HCT116 (cell line): ENCODE data around the gene MAN2C1. TPM values are rescaled to one million over a fixed set of nuclear protein-coding genes. Genes with fewer than 3 reads are reported as not detected.

Experiments used
- ATAC-seq: fragments of 200-7000 bp; cut with Tn5 transposase; 2 replicates; pipeline ENCODE4 v1.9.1; 2020; ENCODE audit warnings: mild to moderate bottlenecking, moderate library complexity
- BruUV-seq: library from RNA; stranded (reverse); fragments of 400-500 nt; replicated peaks from 2 replicates; lab custom pipeline; 2021; lab: Mats Ljungman, UMichigan
- CTCF ChIA-PET: fragments of 300-600 bp; sonication (Branson Sonifier 250); formaldehyde crosslinking; loops from one replicate; lab custom pipeline; 2021; ENCODE audit warnings: antibody characterized with exemption; lab: Charles Lee
- POLR2A ChIA-PET: fragments of 300-600, 350-600 bp; sonication (Branson Sonifier 250); formaldehyde crosslinking; loops from one replicate; lab custom pipeline; 2021; ENCODE audit warnings: antibody characterized with exemption; lab: Charles Lee
- RAD21 ChIA-PET, 2 experiments: fragments of 300-600 bp; sonication (Branson Sonifier 250); formaldehyde crosslinking; loops; one replicate each; lab custom pipeline; 2023; ENCODE audit warnings: low total read pairs in 2 of 2; ENCODE audit not compliant: uncharacterized antibody in 2 of 2, unreplicated experiment in 2 of 2, low non-redundant PET in 1 of 2; lab: Charles Lee
- DNase-seq: peaks from one replicate; pipeline ENCODE4 v3.0.0-alpha.2; 2010; ENCODE audit warnings: low read depth, low spot score
- H2AFZ ChIP-seq: fragments of 200-600 bp; shearing (Covaris generic), sonication (generic); 2 replicates; pipeline ENCODE4 v1.6.1; 2017; ENCODE audit warnings: low read depth, mixed run types, mixed read lengths, antibody characterized with exemption, low read length; ENCODE audit not compliant: poor library complexity, severe bottlenecking
- H3K27ac ChIP-seq: 2 replicates; pipeline ENCODE4 v1.5.1; 2012; ENCODE audit warnings: low read depth, low read length
- H3K27me3 ChIP-seq: fragments of 200-600 bp; sonication (generic); 2 replicates; pipeline ENCODE4 v1.6.1; 2016; ENCODE audit warnings: mixed run types, low read length, mixed read lengths; ENCODE audit not compliant: insufficient read depth
- H3K36me3 ChIP-seq, 2 experiments: fragments of 200-500 bp in 1 of 2; fragments of 200-600 bp in 1 of 2; sonication (Bioruptor generic) in 1 of 2; sonication (generic) in 1 of 2; 2 replicates each; pipeline versions ENCODE4 v1.5.1 to v1.6.1; 2014 to 2016; ENCODE audit warnings: low read length in 2 of 2, inconsistent platforms in 1 of 2, mixed read lengths in 1 of 2, mixed run types in 1 of 2; ENCODE audit not compliant: insufficient read depth in 2 of 2, control insufficient read depth in 1 of 2
- H3K4me1 ChIP-seq, 2 experiments: fragments of 200-600 bp in 1 of 2; sonication (generic) in 1 of 2; 2 replicates each; pipeline versions ENCODE4 v1.5.1 to v1.6.1; 2012 to 2017; ENCODE audit warnings: low read length in 2 of 2, inconsistent platforms in 1 of 2, mild to moderate bottlenecking in 1 of 2, mixed read lengths in 1 of 2, mixed run types in 1 of 2, moderate library complexity in 1 of 2; ENCODE audit not compliant: insufficient read depth in 2 of 2, control insufficient read depth in 1 of 2
- H3K4me2 ChIP-seq: fragments of 200-600 bp; sonication (generic); 2 replicates; pipeline ENCODE4 v1.6.1; 2017; ENCODE audit warnings: mixed run types, low read length, mixed read lengths
- H3K4me3 ChIP-seq, 2 experiments: fragments of 200-600 bp in 1 of 2; sonication (generic) in 1 of 2; replicated peaks in 1 of 2; 2 replicates each; pipeline ENCODE4 v1.5.1; 2011 to 2016; ENCODE audit warnings: low read length in 2 of 2, control low read depth in 1 of 2, low read depth in 1 of 2, mild to moderate bottlenecking in 1 of 2, mixed read lengths in 1 of 2, mixed run types in 1 of 2
- H3K79me2 ChIP-seq: fragments of 200-600 bp; sonication (generic); 2 replicates; pipeline ENCODE4 v1.6.1; 2017; ENCODE audit warnings: mild to moderate bottlenecking, mixed run types, low read length, moderate library complexity, mixed read lengths; ENCODE audit not compliant: insufficient read depth
- H3K9ac ChIP-seq: fragments of 200-600 bp; sonication (generic); 2 replicates; pipeline ENCODE4 v1.6.1; 2016; ENCODE audit warnings: low read length, mixed read lengths
- H3K9me2 ChIP-seq: fragments of 200-600 bp; sonication (generic), shearing (Covaris generic); 2 replicates; pipeline ENCODE4 v1.6.1; 2017; ENCODE audit warnings: mixed run types, mild to moderate bottlenecking, moderate library complexity; ENCODE audit not compliant: insufficient read depth
- H3K9me3 ChIP-seq, 2 experiments: fragments of 200-500 bp in 1 of 2; fragments of 200-600 bp in 1 of 2; sonication (Bioruptor generic) in 1 of 2; sonication (generic) in 1 of 2; 2 replicates each; pipeline ENCODE4 v1.6.1; 2014 to 2017; ENCODE audit warnings: low read length in 2 of 2, mixed read lengths in 2 of 2, inconsistent platforms in 1 of 2, low read depth in 1 of 2, mild to moderate bottlenecking in 1 of 2, mixed run types in 1 of 2, moderate library complexity in 1 of 2; ENCODE audit not compliant: control insufficient read depth in 1 of 2, insufficient read depth in 1 of 2
- H4K20me1 ChIP-seq: fragments of 200-600 bp; sonication (generic), shearing (Covaris generic); 2 replicates; pipeline ENCODE4 v1.6.1; 2017; ENCODE audit warnings: mixed run types, mild to moderate bottlenecking, moderate library complexity; ENCODE audit not compliant: insufficient read depth
- CBX3 ChIP-seq: IDR thresholded peaks from 2 replicates; pipeline ENCODE4 v1.6.1; 2012; ENCODE audit warnings: low read depth
- CEBPB ChIP-seq: IDR thresholded peaks from 2 replicates; pipeline ENCODE4 v1.6.1; 2012; ENCODE audit warnings: low read depth
- ELF1 ChIP-seq: IDR thresholded peaks from 2 replicates; pipeline ENCODE4 v1.6.1; 2012; ENCODE audit warnings: low read depth, borderline replicate concordance
- EZH2 ChIP-seq: fragments of 200-600 bp; sonication (generic); IDR thresholded peaks from 2 replicates; pipeline ENCODE4 v1.6.1; 2017; ENCODE audit warnings: antibody characterized with exemption, mixed run types
- FOSL1 ChIP-seq: IDR thresholded peaks from 2 replicates; pipeline ENCODE4 v1.6.1; 2012; ENCODE audit warnings: low read depth
- JUND ChIP-seq: IDR thresholded peaks from 2 replicates; pipeline ENCODE4 v1.6.1; 2012
- MAX ChIP-seq: IDR thresholded peaks from 2 replicates; pipeline ENCODE4 v1.6.1; 2012
- POLR2A ChIP-seq: IDR thresholded peaks from 2 replicates; pipeline ENCODE4 v1.7.0; 2011; ENCODE audit warnings: borderline replicate concordance; ENCODE audit not compliant: insufficient read depth, insufficient read length; ENCODE audit errors: extremely low read depth
- POLR2AphosphoS5 ChIP-seq: IDR thresholded peaks from 2 replicates; pipeline ENCODE4 v1.6.1; 2011; ENCODE audit warnings: mild to moderate bottlenecking, low read depth, low read length, moderate library complexity
- SIN3A ChIP-seq: IDR thresholded peaks from 2 replicates; pipeline ENCODE4 v1.6.1; 2012; ENCODE audit warnings: low read depth
- SP1 ChIP-seq: IDR thresholded peaks from 2 replicates; pipeline ENCODE4 v1.6.1; 2012; ENCODE audit warnings: low read depth
- SRF ChIP-seq: IDR thresholded peaks from 2 replicates; pipeline ENCODE4 v1.6.1; 2012; ENCODE audit warnings: low read depth
- YY1 ChIP-seq: IDR thresholded peaks from 2 replicates; pipeline ENCODE4 v1.6.1; 2011; ENCODE audit warnings: low read length, low read depth, moderate library complexity, mild to moderate bottlenecking; ENCODE audit not compliant: insufficient replicate concordance; ENCODE audit errors: extremely low read depth
- ZFX ChIP-seq: fragments of 450-650 bp; IDR thresholded peaks from 2 replicates; pipeline ENCODE4 v1.6.1; 2017
- intact Hi-C: fragments of 100-400 bp; cut with micrococcal nuclease; formaldehyde crosslinking; loops from 2 replicates; pipeline ENCODE4 v1.10.0; 2022
- total RNA-seq: library from RNA; stranded (reverse); gene quantifications from one replicate; pipeline ENCODE4 v1.2.1, GENCODE V29; 2021; ENCODE audit not compliant: unreplicated experiment
- TF ChIP-seq, protein P1 (sequence below): IDR thresholded peaks from 2 replicates; pipeline ENCODE4 v1.6.1; 2011; ENCODE audit warnings: mild to moderate bottlenecking, low read length, moderate library complexity; ENCODE audit not compliant: insufficient replicate concordance; ENCODE audit errors: extremely low read depth
- TF ChIP-seq, protein P2 (sequence below): IDR thresholded peaks from 2 replicates; pipeline ENCODE4 v1.6.1; 2012

Gene MAN2C1
- total RNA-seq, 1 experiment from 2014 or later: 118 TPM

GRCh38 chr15:75367006-75367405 is 1.4 kb downstream of the MAN2C1 start:
- TSS peak; percentile 37 for BruUV-seq
- Histone ChIP-seq H3K9ac (peak overlapping the region; percentile 96), H3K9me2 (no peaks in the 10 kb centered on the region), H3K4me1 (peaks cover 11 to 23% of the 10 kb centered on the region in 2 experiments), H3K9me3 (no peaks in the 10 kb centered on the region), H3K27ac (peak overlapping the region; percentile 41; the same call in 1 of the 2 replicates), H3K36me3 (peaks cover 17 to 26% of the 10 kb centered on the region in 2 experiments), H3K79me2 (peaks cover 6% of the 10 kb centered on the region), H4K20me1 (no peaks in the 10 kb centered on the region), H3K27me3 (no peaks in the 10 kb centered on the region), H3K4me2 (peak overlapping the region; percentile 80), H2AFZ (no peak overlapping the region), H3K4me3 (peak overlapping the region; percentile 1 to 68)
- ChIA-PET POLR2A (interaction anchor here (2.1 to 3.1 kb wide), 2 partner anchors 86 to 302 kb away, joined by 7 to 39 read pairs; partner anchors contain the start of gene SIN3A), CTCF (interaction anchor here (1.7 to 2.5 kb wide), 4 partner anchors 85 to 317 kb away, joined by 9 to 34 read pairs (median 16); partner anchors contain the start of genes IMP3 and SIN3A), RAD21 (interaction anchor here in 1 of 2 experiments (1.3 kb wide), 1 partner anchor 299 kb away, joined by 3 read pairs; no protein-coding TSS in a partner anchor)
- no peak for TF ChIP-seq ZFX
- no peak for TF ChIP-seq JUND
- no peak for TF ChIP-seq FOSL1
- TF ChIP-seq, protein P1, sequence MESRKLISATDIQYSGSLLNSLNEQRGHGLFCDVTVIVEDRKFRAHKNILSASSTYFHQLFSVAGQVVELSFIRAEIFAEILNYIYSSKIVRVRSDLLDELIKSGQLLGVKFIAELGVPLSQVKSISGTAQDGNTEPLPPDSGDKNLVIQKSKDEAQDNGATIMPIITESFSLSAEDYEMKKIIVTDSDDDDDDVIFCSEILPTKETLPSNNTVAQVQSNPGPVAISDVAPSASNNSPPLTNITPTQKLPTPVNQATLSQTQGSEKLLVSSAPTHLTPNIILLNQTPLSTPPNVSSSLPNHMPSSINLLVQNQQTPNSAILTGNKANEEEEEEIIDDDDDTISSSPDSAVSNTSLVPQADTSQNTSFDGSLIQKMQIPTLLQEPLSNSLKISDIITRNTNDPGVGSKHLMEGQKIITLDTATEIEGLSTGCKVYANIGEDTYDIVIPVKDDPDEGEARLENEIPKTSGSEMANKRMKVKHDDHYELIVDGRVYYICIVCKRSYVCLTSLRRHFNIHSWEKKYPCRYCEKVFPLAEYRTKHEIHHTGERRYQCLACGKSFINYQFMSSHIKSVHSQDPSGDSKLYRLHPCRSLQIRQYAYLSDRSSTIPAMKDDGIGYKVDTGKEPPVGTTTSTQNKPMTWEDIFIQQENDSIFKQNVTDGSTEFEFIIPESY: no peak
- TF ChIP-seq ELF1: no peak
- no peak for TF ChIP-seq SIN3A
- no peak for TF ChIP-seq POLR2A
- TF ChIP-seq MAX: no peak
- no peak for TF ChIP-seq YY1
- TF ChIP-seq CEBPB: no peak
- no peak for TF ChIP-seq EZH2
- TF ChIP-seq SP1: no peak
- TF ChIP-seq, protein P2, sequence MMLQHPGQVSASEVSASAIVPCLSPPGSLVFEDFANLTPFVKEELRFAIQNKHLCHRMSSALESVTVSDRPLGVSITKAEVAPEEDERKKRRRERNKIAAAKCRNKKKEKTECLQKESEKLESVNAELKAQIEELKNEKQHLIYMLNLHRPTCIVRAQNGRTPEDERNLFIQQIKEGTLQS: no peak
- no peak for TF ChIP-seq SRF
- TF ChIP-seq CBX3: no peak
- TF ChIP-seq POLR2AphosphoS5: no peak
- no peak for ATAC-seq
- no peak for DNase-seq
- intact Hi-C loops: loop anchor here (1.0 to 5.0 kb wide), 3 partner anchors 260 to 435 kb away; partner anchors contain the start of gene SNUPN
